Liver (tissue), 9 donors: ENCODE data around the gene SKI. TPM values are rescaled to one million over a fixed set of nuclear protein-coding genes. Genes with fewer than 3 reads are reported as not detected.

Source experiments
- DNase-seq: peaks from one replicate; pipeline ENCODE4 v3.0.0-alpha.2; 2017; ENCODE audit warnings: low spot score
- H3K27ac ChIP-seq, 2 donors: one replicate each; pipeline ENCODE4 v1.7.0; 2013; ENCODE audit warnings: inconsistent platforms in 2 of 2, low read length in 2 of 2, control low read depth in 1 of 2, low read depth in 1 of 2, mild to moderate bottlenecking in 1 of 2
- H3K27me3 ChIP-seq, 4 donors: one replicate each; pipeline versions ENCODE4 v1.6.1 to v1.7.0; 2013; ENCODE audit warnings: low read length in 3 of 4, inconsistent platforms in 1 of 4, mild to moderate bottlenecking in 1 of 4, moderate library complexity in 1 of 4; ENCODE audit not compliant: control insufficient read depth in 4 of 4, insufficient read depth in 4 of 4
- H3K36me3 ChIP-seq, 4 donors: one replicate each; pipeline versions ENCODE4 v1.6.1 to v1.7.0; 2013; ENCODE audit warnings: low read length in 3 of 4, mild to moderate bottlenecking in 3 of 4, low read depth in 1 of 4, moderate library complexity in 1 of 4; ENCODE audit not compliant: control insufficient read depth in 4 of 4, insufficient read depth in 3 of 4
- H3K4me1 ChIP-seq, 4 donors: one replicate each; pipeline versions ENCODE4 v1.6.1 to v1.7.0; 2013; ENCODE audit warnings: low read length in 3 of 4, mild to moderate bottlenecking in 3 of 4, moderate library complexity in 1 of 4; ENCODE audit not compliant: control insufficient read depth in 4 of 4, insufficient read depth in 4 of 4
- H3K4me3 ChIP-seq, 3 donors: one replicate each; pipeline versions ENCODE4 v1.6.1 to v1.7.0; 2013; ENCODE audit warnings: low read length in 3 of 3, control low read depth in 1 of 3, low read depth in 1 of 3, mild to moderate bottlenecking in 1 of 3
- H3K9ac ChIP-seq, 2 donors: one replicate each; pipeline ENCODE4 v1.7.0; 2013; ENCODE audit warnings: low read length in 2 of 2, mild to moderate bottlenecking in 2 of 2, moderate library complexity in 2 of 2, control low read depth in 1 of 2, low read depth in 1 of 2
- H3K9me3 ChIP-seq, 4 donors: one replicate each; pipeline versions ENCODE4 v1.6.1 to v1.7.0; 2013; ENCODE audit warnings: low read length in 3 of 4; ENCODE audit not compliant: control insufficient read depth in 4 of 4
- CTCF ChIP-seq: fragments of 150-350 bp; IDR thresholded peaks from 2 replicates; pipeline ENCODE4 v1.5.1; 2017; ENCODE audit warnings: improper control_type of control experiment, low read depth, low read length; ENCODE audit not compliant: missing input control
- EGR1 ChIP-seq, 2 donors: IDR thresholded peaks; 2 replicates each; pipeline ENCODE4 v1.6.1; 2016 to 2018; ENCODE audit warnings: antibody characterized with exemption in 2 of 2, low read depth in 2 of 2
- FOXA1 ChIP-seq: IDR thresholded peaks from 2 replicates; pipeline ENCODE4 v1.6.1; 2016; ENCODE audit warnings: antibody characterized with exemption
- FOXA2 ChIP-seq: IDR thresholded peaks from 2 replicates; pipeline ENCODE4 v1.6.1; 2016; ENCODE audit warnings: antibody characterized with exemption
- HNF4A ChIP-seq, 2 donors: conservative IDR thresholded peaks; 2 replicates each; pipeline ENCODE4 v1.6.1; 2016; ENCODE audit warnings: antibody characterized with exemption in 2 of 2, mild to moderate bottlenecking in 2 of 2
- HNF4G ChIP-seq: IDR thresholded peaks from 2 replicates; pipeline ENCODE4 v1.6.1; 2016; ENCODE audit warnings: antibody characterized with exemption
- JUND ChIP-seq, 2 donors: IDR thresholded peaks; 2 replicates each; pipeline ENCODE4 v1.6.1; 2016; ENCODE audit warnings: antibody characterized with exemption in 2 of 2
- MAX ChIP-seq: IDR thresholded peaks from 2 replicates; pipeline ENCODE4 v1.6.1; 2016; ENCODE audit warnings: antibody characterized with exemption
- NR2F2 ChIP-seq: IDR thresholded peaks from 2 replicates; pipeline ENCODE4 v1.6.1; 2016; ENCODE audit warnings: antibody characterized with exemption
- RAD21 ChIP-seq, 2 donors: IDR thresholded peaks; 2 replicates each; pipeline ENCODE4 v1.6.1; 2016; ENCODE audit warnings: antibody characterized with exemption in 2 of 2, mild to moderate bottlenecking in 2 of 2
- REST ChIP-seq: IDR thresholded peaks from 2 replicates; pipeline ENCODE4 v1.6.1; 2016; ENCODE audit warnings: antibody characterized with exemption, mild to moderate bottlenecking
- SP1 ChIP-seq: IDR thresholded peaks from 2 replicates; pipeline ENCODE4 v1.6.1; 2018; ENCODE audit warnings: antibody characterized with exemption, mild to moderate bottlenecking
- TAF1 ChIP-seq: conservative IDR thresholded peaks from 2 replicates; pipeline ENCODE4 v1.6.1; 2016; ENCODE audit warnings: antibody characterized with exemption, mild to moderate bottlenecking
- YY1 ChIP-seq: IDR thresholded peaks from 2 replicates; pipeline ENCODE4 v1.6.1; 2016; ENCODE audit warnings: antibody characterized with exemption, mild to moderate bottlenecking
- WGBS: extraction: QIAGEN DNeasy Blood & Tissue Kit; methylation state at CpG from one replicate; pipeline ENCODE4 v1.1.7; 2013; 5-methylcytosine and 5-hydroxymethylcytosine counted together
- polyA plus RNA-seq, 2 donors: library from polyadenylated mRNA; stranded (reverse) in 1 of 2; unstranded in 1 of 2; fragments of 200-250 nt in 1 of 2; fragments of >200 nt in 1 of 2; fragmentation: Nextera tagmentation in 1 of 2; extraction: Ambion mirVana in 1 of 2; gene quantifications; one replicate each; pipeline versions ENCODE4 v1.2.1 to v1.2.3, GENCODE V29; 2013 to 2015
- total RNA-seq, 2 donors: library from RNA; depleted of rRNA; stranded (reverse); fragments of >200 nt; gene quantifications; one replicate each; pipeline ENCODE4 v1.2.3, GENCODE V29; 2014
- TF ChIP-seq, protein P1 (sequence below): IDR thresholded peaks from 2 replicates; pipeline ENCODE4 v1.6.1; 2016; ENCODE audit warnings: antibody characterized with exemption
- donor health status: healthy.
- donor health status: healthy.
- donor health status: healthy.
- donor health status: healthy.
- donor health status: healthy.

SKI gene
- total and polyA plus RNA-seq, 4 donors, result 3.2 to 21.3 (median 19.5) TPM

DNA sequence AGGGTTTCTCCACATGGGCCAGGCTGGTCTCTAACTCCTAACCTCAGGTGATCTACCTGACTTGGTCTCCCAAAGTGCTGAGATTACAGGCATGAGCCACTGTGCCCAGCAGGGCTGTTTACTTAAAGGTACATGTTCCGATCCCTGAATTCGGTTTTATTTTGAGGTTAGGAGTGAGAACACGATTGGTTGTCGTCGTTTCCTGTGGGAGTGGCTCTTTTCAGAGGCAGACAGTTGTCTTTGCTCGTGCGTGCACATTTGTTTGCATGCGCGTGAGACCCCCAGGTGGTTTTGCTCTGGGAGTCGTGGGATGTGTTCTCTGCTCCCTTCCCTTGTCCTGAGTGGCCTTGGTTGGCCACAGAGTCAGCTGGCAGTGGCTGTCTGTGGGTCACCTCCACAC lies 60.2 kb downstream of the SKI start:
- TF ChIP-seq HNF4A (conservative IDR thresholded peaks at IDR 0.05) (no peak), JUND (IDR thresholded peaks at IDR 0.05) (no peak), NR2F2 (no peak), REST (no peak), HNF4G (no peak)
- whole genome bisulfite sequencing, result 87% methylated on average over 10 of the region's 10 CpGs
- no peak for DNase-seq
- Histone ChIP-seq H3K27ac (no peak overlapping the region), H3K9ac (no peak overlapping the region), H3K9me3 (no peaks in the 10 kb centered on the region), H3K36me3 (peaks cover 0 to 1% (median 0%) of the 10 kb centered on the region in 4 donors), H3K4me1 (peaks cover 29 to 65% (median 51%) of the 10 kb centered on the region in 4 donors), H3K4me3 (no peak overlapping the region), H3K27me3 (no peaks in the 10 kb centered on the region)

GRCh38 chr1:2288816-2289536 lies 60.9 kb downstream of the SKI start:
- Histone ChIP-seq H3K36me3 (peaks cover 0 to 1% (median 0%) of the 10 kb centered on the region in 4 donors), H3K27ac (no peak overlapping the region), H3K4me3 (no peak overlapping the region), H3K27me3 (no peaks in the 10 kb centered on the region), H3K4me1 (peaks cover 26 to 62% (median 46%) of the 10 kb centered on the region in 4 donors), H3K9ac (no peak overlapping the region), H3K9me3 (no peaks in the 10 kb centered on the region)
- TF ChIP-seq CTCF (no peak), RAD21 (IDR thresholded peaks at IDR 0.05) (no peak), MAX (no peak), HNF4G (no peak), YY1 (no peak), SP1 (no peak), FOXA1 (no peak), NR2F2 (no peak), TAF1 (no peak), JUND (IDR thresholded peaks at IDR 0.05) (no peak), FOXA2 (no peak), EGR1 (IDR thresholded peaks at IDR 0.05; ENCODE audit: low read depth in 2 of 2) (no peak), HNF4A (conservative IDR thresholded peaks at IDR 0.05) (no peak)
- TF ChIP-seq, protein P1, sequence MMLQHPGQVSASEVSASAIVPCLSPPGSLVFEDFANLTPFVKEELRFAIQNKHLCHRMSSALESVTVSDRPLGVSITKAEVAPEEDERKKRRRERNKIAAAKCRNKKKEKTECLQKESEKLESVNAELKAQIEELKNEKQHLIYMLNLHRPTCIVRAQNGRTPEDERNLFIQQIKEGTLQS, result no peak
- DNase-seq, result no peak
- WGBS, result 86% methylated on average over 20 of the region's 20 CpGs
